Measurements from ENCODE around the gene NUAK1.

The NUAK1 gene

GRCh38 chr12:106066726-106067325, 71.9 kb downstream of the NUAK1 start:
- no peak for DNase-seq (ENCODE audit: extremely low read depth, low read depth)
- TF ChIP-seq CTCF (IDR thresholded peaks at IDR 0.05; ENCODE audit: low read depth, low read length): no peak

- no peak for TF ChIP-seq CTCF (IDR thresholded peaks at IDR 0.05; ENCODE audit: low read depth, low read length)
- DNase-seq (ENCODE audit: extremely low read depth, low read depth): no peak
These were observed 72.6 kb downstream of the NUAK1 start for GRCh38 chr12:106066051-106066705.

GRCh38 chr12:106065506-106065905, 73.2 kb downstream of the NUAK1 start:
- TF ChIP-seq CTCF (IDR thresholded peaks at IDR 0.05; ENCODE audit: low read depth, low read length): no peak
- no peak for DNase-seq (ENCODE audit: extremely low read depth, low read depth)

- DNase-seq (ENCODE audit: extremely low read depth, low read depth): no peak
- no peak for TF ChIP-seq CTCF (IDR thresholded peaks at IDR 0.05; ENCODE audit: low read depth, low read length)
These were observed 74.1 kb downstream of the NUAK1 start for GRCh38 chr12:106064721-106065021.

GRCh38 chr12:106063826-106064720, 74.7 kb downstream of the NUAK1 start:
- no peak for DNase-seq (ENCODE audit: extremely low read depth, low read depth)
- no peak for TF ChIP-seq CTCF (IDR thresholded peaks at IDR 0.05; ENCODE audit: low read depth, low read length)

- no peak for DNase-seq (ENCODE audit: extremely low read depth, low read depth)
- TF ChIP-seq CTCF (IDR thresholded peaks at IDR 0.05; ENCODE audit: low read depth, low read length): no peak
These were observed 76.1 kb downstream of the NUAK1 start for GRCh38 chr12:106062693-106063092.
